T-helper 2 cell treated with Interferon-gamma antibody and Interleukin-4, amounts not matched to agents 5 μg/mL and 100 μg/mL, for 36 hours (primary cell): ENCODE results near the gene VAPB.

Experiments
- DNase-seq: peaks from one replicate; pipeline ENCODE4 v3.0.0; 2021; ENCODE audit warnings: low spot score
- H3K27ac Mint-ChIP-seq: one replicate; pipeline ENCODE4 v1.8.0; 2021; ENCODE audit warnings: mild to moderate bottlenecking, mixed read lengths
- H3K27me3 Mint-ChIP-seq: one replicate; pipeline ENCODE4 v1.8.0; 2021; ENCODE audit warnings: low read depth, mixed read lengths
- H3K36me3 Mint-ChIP-seq: one replicate; pipeline ENCODE4 v1.8.0; 2021; ENCODE audit warnings: low read depth, mixed read lengths
- H3K4me1 Mint-ChIP-seq: one replicate; pipeline ENCODE4 v1.8.0; 2021; ENCODE audit warnings: low read depth, mixed read lengths
- H3K4me3 Mint-ChIP-seq: one replicate; pipeline ENCODE4 v1.8.0; 2022; ENCODE audit warnings: mild to moderate bottlenecking, moderate library complexity, mixed read lengths
- H3K9me3 Mint-ChIP-seq: one replicate; pipeline ENCODE4 v1.8.0; 2021; ENCODE audit warnings: mixed read lengths

Gene VAPB

GRCh38 chr20:58492795-58493524, 103.9 kb downstream of the VAPB start:
- Mint-ChIP-seq H3K27me3 (peaks cover 15% of the 10 kb centered on the region), H3K36me3 (no peaks in the 10 kb centered on the region), H3K4me1 (no peaks in the 10 kb centered on the region), H3K4me3 (no peak overlapping the region), H3K9me3 (peaks cover 7% of the 10 kb centered on the region), H3K27ac (no peak overlapping the region)
- DNase-seq = no peak

- H3K4me1 Mint-ChIP-seq = no peaks in the 10 kb centered on the region
- no peaks in the 10 kb centered on the region for H3K36me3 Mint-ChIP-seq
- H3K9me3 Mint-ChIP-seq = no peaks in the 10 kb centered on the region
- peaks cover 9% of the 10 kb centered on the region for H3K27me3 Mint-ChIP-seq
- no peak overlapping the region for H3K4me3 Mint-ChIP-seq
- no peak for DNase-seq
- no peak overlapping the region for H3K27ac Mint-ChIP-seq
Observed at GRCh38 chr20:58494923-58495622, 106.0 kb downstream of the VAPB start.

- no peak overlapping the region for H3K4me3 Mint-ChIP-seq
- H3K27me3 Mint-ChIP-seq = peaks cover 4% of the 10 kb centered on the region
- no peak overlapping the region for H3K27ac Mint-ChIP-seq
- no peaks in the 10 kb centered on the region for H3K36me3 Mint-ChIP-seq
- peaks cover 1% of the 10 kb centered on the region for H3K4me1 Mint-ChIP-seq
- no peak for DNase-seq
- H3K9me3 Mint-ChIP-seq = no peaks in the 10 kb centered on the region
Observed at GRCh38 chr20:58495623-58496428, 106.8 kb downstream of the VAPB start.

- peaks cover 4% of the 10 kb centered on the region for H3K27me3 Mint-ChIP-seq
- H3K4me1 Mint-ChIP-seq = peaks cover 1% of the 10 kb centered on the region
- no peaks in the 10 kb centered on the region for H3K9me3 Mint-ChIP-seq
- no peak overlapping the region for H3K4me3 Mint-ChIP-seq
- DNase-seq = no peak
- H3K36me3 Mint-ChIP-seq = no peaks in the 10 kb centered on the region
- no peak overlapping the region for H3K27ac Mint-ChIP-seq
Observed at GRCh38 chr20:58496429-58496769, 107.4 kb downstream of the VAPB start.

GRCh38 chr20:58497076-58497641, 108.1 kb downstream of the VAPB start:
- Mint-ChIP-seq H3K36me3 (no peaks in the 10 kb centered on the region), H3K4me1 (peaks cover 1% of the 10 kb centered on the region), H3K27ac (no peak overlapping the region), H3K9me3 (no peaks in the 10 kb centered on the region), H3K27me3 (peaks cover under 1% of the 10 kb centered on the region), H3K4me3 (no peak overlapping the region)
- DNase-seq = no peak

- Mint-ChIP-seq H3K27ac (no peak overlapping the region), H3K9me3 (no peaks in the 10 kb centered on the region), H3K27me3 (no peaks in the 10 kb centered on the region), H3K4me1 (peaks cover 1% of the 10 kb centered on the region), H3K36me3 (no peaks in the 10 kb centered on the region), H3K4me3 (no peak overlapping the region)
- no peak for DNase-seq
Observed at GRCh38 chr20:58497724-58498469, 108.9 kb downstream of the VAPB start.

- no peaks in the 10 kb centered on the region for H3K27me3 Mint-ChIP-seq
- DNase-seq = no peak
- H3K4me1 Mint-ChIP-seq = peaks cover 1% of the 10 kb centered on the region
- peaks cover 3% of the 10 kb centered on the region for H3K9me3 Mint-ChIP-seq
- H3K4me3 Mint-ChIP-seq = no peak overlapping the region
- H3K27ac Mint-ChIP-seq = no peak overlapping the region
- H3K36me3 Mint-ChIP-seq = no peaks in the 10 kb centered on the region
Observed at GRCh38 chr20:58498470-58499068, 109.5 kb downstream of the VAPB start.

GRCh38 chr20:58500256-58500655, 111.2 kb downstream of the VAPB start:
- no peaks in the 10 kb centered on the region for H3K27me3 Mint-ChIP-seq
- no peak overlapping the region for H3K4me3 Mint-ChIP-seq
- no peak overlapping the region for H3K27ac Mint-ChIP-seq
- H3K36me3 Mint-ChIP-seq = no peaks in the 10 kb centered on the region
- peaks cover 6% of the 10 kb centered on the region for H3K9me3 Mint-ChIP-seq
- peaks cover 1% of the 10 kb centered on the region for H3K4me1 Mint-ChIP-seq
- DNase-seq = no peak
